Measurements from ENCODE around the gene SLC25A43.
"Not testable (repeated sequence)": the region's sequence is repeated elsewhere in the genome, so short reads cannot be mapped to it uniquely, and the experiment has no call there.

Gene SLC25A43

GRCh38 chrX:119467842-119468550 lies 68.9 kb downstream of the SLC25A43 start, which contains the start of gene SLC25A5:
Gene SLC25A5, plus strand, starts transcription at chrX:119468444. Its CDS starts 72 bp downstream, at chrX:119468516.
- peak; percentile 69 for DNase-seq (ENCODE audit: low read depth)

- peak; percentile 75 for DNase-seq (ENCODE audit: low read depth)
Measured at GRCh38 chrX:119468551-119469312, 69.6 kb downstream of the SLC25A43 start.

- no peak for DNase-seq (ENCODE audit: low read depth)
Measured at GRCh38 chrX:119469313-119469635, 70.1 kb downstream of the SLC25A43 start.

GRCh38 chrX:119474615-119475388 lies 75.7 kb downstream of the SLC25A43 start:
- DNase-seq (ENCODE audit: low read depth), result no peak

- DNase-seq (ENCODE audit: low read depth), result no peak
Measured at GRCh38 chrX:119475389-119476101, 76.4 kb downstream of the SLC25A43 start.

- no peak for DNase-seq (ENCODE audit: low read depth)
Measured at GRCh38 chrX:119477812-119478232, 78.7 kb downstream of the SLC25A43 start.

GRCh38 chrX:119478504-119478903 lies 79.4 kb downstream of the SLC25A43 start:
- DNase-seq (ENCODE audit: low read depth), result no peak

- no peak for DNase-seq (ENCODE audit: low read depth)
Measured at GRCh38 chrX:119479845-119480244, 80.7 kb downstream of the SLC25A43 start.

GRCh38 chrX:119481323-119481801 lies 82.2 kb downstream of the SLC25A43 start:
- no peak for DNase-seq (ENCODE audit: low read depth)

GRCh38 chrX:119482041-119482440 lies 82.9 kb downstream of the SLC25A43 start:
- DNase-seq (ENCODE audit: low read depth), result no peak

GRCh38 chrX:119482481-119483480 lies 83.6 kb downstream of the SLC25A43 start:
- DNase-seq (ENCODE audit: low read depth), result peak; percentile 44

- no peak for DNase-seq (ENCODE audit: low read depth)
Measured at GRCh38 chrX:119486745-119487144, 87.6 kb downstream of the SLC25A43 start.

GRCh38 chrX:119487766-119488165 lies 88.6 kb downstream of the SLC25A43 start:
- DNase-seq (ENCODE audit: low read depth), result not testable (repeated sequence)

GRCh38 chrX:119488749-119489148 lies 89.6 kb downstream of the SLC25A43 start:
- no peak for DNase-seq (ENCODE audit: low read depth)

GRCh38 chrX:119489212-119490074 lies 90.3 kb downstream of the SLC25A43 start:
- no peak for DNase-seq (ENCODE audit: low read depth)

- DNase-seq (ENCODE audit: low read depth), result no peak
Measured at GRCh38 chrX:119492463-119492862, 93.3 kb downstream of the SLC25A43 start.

GRCh38 chrX:119493851-119494495 lies 94.8 kb downstream of the SLC25A43 start:
- DNase-seq (ENCODE audit: low read depth), result not testable (repeated sequence)

GRCh38 chrX:119495734-119496726 lies 96.9 kb downstream of the SLC25A43 start:
- no peak for DNase-seq (ENCODE audit: low read depth)

Measured in stimulated activated CD8-positive, alpha-beta memory T cell treated with anti-CD3 and anti-CD28 coated beads, Interleukin-12 subunit alpha, Interleukin-12 subunit beta, amount 100 ng/mL, for 4 hours (primary cell).